Activated T-cell treated with anti-CD3 and anti-CD28 coated beads, Interleukin-2, amount 50 U/mL, for 48 hours (primary cell): Measurements from ENCODE around the gene TSPAN7.

Experiments used
- DNase-seq, 2 experiments: peaks; one replicate each; pipeline ENCODE4 v3.0.0-alpha.2; 2020

TSPAN7 gene

DNA sequence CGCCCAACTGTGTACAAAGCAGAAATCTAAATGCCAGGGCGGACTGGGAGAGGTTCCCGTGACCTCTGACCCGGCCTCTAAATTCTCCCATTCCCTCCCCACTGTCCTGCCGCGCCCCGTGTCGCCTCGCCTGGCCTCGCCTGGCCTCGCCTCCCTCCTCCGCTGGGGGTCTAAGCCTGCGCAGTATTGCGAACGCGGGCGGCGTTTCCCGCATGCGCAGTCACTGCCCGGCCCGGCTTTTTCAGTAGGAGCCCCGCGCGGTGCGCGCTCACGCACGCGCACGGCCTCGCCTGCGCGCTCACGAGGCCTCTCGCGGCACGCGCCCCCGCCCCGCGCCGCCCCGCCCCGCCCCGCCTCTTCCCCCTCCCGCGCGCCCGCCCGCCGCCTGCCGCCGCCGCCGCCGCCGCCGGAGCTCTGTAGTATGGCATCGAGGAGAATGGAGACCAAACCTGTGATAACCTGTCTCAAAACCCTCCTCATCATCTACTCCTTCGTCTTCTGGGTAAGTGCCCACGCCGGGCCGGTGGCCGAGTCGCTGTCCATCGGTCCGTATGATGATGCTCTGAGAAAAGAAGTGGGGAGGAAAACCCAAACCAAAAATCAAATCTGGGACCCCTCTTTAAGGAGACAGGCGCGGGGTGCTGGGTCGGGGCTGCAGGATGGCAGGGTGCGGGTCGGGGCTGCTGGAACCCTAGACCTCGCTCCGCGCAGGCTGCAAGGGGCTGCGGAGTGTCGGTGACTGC lies at the start of gene TSPAN7:
TSS of gene TSPAN7 (plus strand) at position 417 of the 743 bp plus-strand sequence. CDS start at position 422, 5 bp downstream.
- DNase-seq = peak; percentile 81 to 87

GRCh38 chrX:38513112-38513742 lies 48.1 kb upstream of the TSPAN7 start:
- DNase-seq = no peak

- DNase-seq = no peak
These were observed 47.1 kb upstream of the TSPAN7 start for GRCh38 chrX:38514016-38514854.

DNA sequence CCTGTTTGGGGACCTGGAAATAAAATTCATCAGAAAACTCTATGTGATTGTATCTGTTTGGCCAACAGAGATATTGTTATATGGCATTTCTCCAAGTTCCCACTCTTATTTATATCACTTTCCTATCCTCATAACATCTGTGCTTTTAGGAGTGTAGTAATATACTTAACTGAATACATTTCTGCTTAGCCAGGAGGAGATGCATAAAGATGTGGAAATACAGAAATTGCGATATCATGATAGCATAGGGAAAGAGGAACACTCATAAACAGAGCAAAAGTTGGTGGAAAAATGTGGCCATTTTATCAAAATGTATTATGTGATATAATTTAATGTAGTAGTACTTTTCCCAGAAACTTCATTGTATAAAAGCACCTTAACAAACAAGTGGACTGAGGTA lies 46.1 kb upstream of the TSPAN7 start:
- DNase-seq = no peak

DNA sequence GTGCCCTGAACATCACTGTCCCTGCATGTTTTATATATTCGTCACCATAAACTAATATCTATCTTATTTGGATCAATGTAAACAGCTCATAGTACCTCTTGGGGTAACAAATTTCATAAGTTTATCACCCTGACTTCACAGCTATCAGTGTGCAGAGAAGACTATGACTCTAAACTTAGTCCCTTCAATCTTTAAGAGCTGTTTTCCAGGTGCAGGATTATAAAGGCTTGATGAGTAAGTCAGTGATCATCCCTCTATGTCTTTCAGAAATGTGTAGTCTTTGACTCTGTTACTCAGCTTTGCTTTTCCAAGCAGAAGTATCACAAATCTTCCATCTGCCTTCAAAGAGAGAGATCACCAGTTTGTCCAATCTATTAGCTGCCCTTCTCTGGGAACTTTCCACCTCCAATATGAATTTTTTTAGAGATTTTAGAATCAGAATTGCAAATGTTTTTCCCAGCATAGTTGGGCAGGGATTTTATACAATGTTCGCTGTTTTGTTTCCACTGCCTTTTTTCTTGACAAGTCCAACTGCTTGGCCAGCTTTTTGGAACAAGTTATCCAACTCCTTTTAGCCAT lies 45.1 kb upstream of the TSPAN7 start:
- no peak for DNase-seq

DNA sequence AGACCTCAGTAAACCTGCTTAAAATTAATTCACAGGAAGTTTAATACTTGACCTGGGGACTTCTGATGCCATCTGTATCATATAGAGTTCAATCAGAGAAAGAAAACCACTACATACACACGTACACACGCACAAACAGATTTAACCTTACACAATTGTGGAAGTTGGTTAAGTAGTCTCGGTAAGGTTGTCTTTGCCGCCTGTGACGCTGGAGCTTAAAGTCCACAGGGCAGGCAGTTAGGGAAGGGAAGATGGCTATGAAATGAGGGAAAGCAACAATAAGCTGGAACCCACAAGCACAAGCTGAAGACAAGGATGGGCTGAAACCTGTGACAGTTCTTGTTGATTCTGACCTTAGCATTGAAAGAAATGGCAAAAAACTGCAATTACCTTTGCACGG lies 41.7 kb upstream of the TSPAN7 start:
- no peak for DNase-seq

DNA sequence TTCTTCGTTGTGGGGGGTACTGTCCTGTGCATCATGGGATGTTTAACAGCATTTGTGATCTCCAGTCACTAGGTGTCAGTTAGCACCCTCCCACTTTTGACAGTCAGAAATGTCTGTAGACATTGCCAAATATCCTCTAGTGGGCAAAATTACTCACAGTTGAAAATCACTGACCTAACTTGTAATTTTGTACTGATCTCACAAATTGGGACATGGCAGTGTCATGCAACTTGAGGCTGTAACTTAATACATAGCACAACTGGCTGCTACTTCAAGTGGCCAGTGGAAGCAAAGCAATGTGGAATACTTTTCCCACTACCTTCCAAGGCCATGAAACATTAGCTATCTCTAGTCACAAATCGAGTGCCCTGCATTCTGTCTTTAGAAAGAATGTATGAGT lies 23.2 kb upstream of the TSPAN7 start:
- no peak for DNase-seq

GRCh38 chrX:38539748-38540147 lies 21.6 kb upstream of the TSPAN7 start:
- no peak for DNase-seq

DNA sequence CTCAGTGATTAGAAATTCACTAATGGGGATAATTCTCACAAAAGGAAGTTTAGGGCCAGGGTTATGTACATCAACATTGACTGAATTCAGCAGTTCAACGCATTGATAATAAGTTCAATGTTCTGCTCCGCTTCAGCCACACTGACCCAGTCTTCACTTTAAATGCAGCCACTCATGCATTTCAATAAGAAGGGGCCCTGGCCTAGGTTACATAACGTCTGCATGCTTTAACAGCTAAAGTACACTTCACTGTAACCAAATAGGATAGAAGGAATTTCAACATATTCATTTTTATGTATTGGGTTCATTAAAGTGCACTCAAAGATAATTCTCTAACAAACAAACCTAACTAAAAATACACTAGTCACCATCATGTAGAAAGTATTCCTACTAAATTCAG lies 12.8 kb upstream of the TSPAN7 start:
- no peak for DNase-seq

- no peak for DNase-seq
These were observed 8.6 kb upstream of the TSPAN7 start for GRCh38 chrX:38552721-38553120.

GRCh38 chrX:38558686-38559085 lies 2.7 kb upstream of the TSPAN7 start:
- no peak for DNase-seq

- no peak for DNase-seq
These were observed 591 bp upstream of the TSPAN7 start for GRCh38 chrX:38560776-38561125.

DNA sequence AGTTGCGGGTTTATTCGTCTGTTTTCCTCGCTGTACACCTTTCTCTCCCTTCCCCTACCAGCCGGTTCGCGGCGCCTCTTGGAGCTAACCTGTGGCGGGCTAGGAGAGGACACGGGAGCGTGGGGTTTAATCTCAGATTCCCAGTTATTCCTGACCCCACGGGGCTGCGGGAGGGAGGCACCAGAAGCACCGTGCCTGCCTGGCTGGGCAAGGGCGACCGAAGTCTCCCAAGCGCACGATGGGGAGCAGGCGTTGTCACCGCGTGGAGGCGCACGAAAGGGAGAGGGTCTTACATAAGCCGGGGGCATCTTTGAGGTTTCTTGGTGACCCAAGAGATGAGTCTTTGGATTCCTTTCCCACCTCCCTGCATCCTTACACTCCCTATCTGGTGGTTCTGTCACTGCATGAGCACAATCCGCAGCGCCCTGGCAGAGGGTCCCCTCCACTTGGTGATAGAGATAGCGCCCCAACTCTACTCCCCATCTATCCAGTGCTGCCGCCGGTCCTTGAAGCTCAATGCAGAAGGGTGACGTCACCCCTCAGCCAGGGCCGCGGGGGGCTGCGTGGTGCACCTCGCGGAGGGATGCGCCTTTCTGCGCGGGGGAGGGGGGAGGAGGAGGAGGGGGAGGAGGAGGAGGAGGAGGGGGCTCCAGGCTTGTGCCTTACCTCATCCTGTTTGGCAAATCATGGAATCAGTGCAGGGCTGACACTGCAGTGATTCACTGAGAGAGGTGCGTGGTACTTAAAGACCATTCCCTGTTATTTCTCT lies 793 bp downstream of the TSPAN7 start:
- DNase-seq = peak; percentile 24

GRCh38 chrX:38563030-38563429 lies 1.7 kb downstream of the TSPAN7 start:
- no peak for DNase-seq

DNA sequence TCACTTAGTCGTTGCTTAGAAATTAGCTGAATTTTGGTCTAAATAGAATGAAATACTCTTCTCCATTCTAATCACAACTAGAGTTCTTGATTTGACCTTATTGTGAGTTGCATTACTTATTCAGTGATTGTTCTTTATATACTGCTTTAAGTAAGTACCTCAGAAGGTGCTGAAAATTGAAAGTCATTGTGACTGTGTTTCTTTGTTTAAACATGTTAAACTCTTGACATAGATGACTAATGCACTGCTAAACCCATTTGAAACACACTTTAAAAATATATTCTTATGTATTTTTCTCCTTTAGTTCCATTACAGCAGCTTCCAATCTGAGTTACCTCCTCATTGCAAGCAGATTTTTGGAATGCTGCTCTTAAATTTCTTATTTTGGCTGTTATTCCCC lies 9.1 kb downstream of the TSPAN7 start:
- DNase-seq = no peak

DNA sequence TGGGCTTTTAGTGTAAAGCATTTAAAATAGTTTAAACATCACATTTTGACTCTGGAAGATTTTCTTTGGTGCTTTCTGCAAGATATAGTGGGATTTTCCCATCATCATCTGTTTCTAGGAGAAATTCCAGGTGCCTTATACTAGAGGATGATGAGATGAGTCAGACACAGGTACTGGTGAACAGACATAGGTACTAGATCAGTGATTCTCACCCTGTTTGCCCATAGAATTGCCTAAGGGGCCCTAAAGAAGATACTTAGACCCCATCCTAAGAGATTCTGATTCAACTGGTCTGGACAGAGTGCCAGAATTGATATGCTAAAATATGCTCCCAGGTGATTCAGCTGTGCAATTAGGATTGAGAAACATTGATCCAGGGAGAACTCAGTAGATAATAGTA lies 9.7 kb downstream of the TSPAN7 start:
- DNase-seq = no peak

- no peak for DNase-seq
These were observed 13.5 kb downstream of the TSPAN7 start for GRCh38 chrX:38574858-38575257.

DNA sequence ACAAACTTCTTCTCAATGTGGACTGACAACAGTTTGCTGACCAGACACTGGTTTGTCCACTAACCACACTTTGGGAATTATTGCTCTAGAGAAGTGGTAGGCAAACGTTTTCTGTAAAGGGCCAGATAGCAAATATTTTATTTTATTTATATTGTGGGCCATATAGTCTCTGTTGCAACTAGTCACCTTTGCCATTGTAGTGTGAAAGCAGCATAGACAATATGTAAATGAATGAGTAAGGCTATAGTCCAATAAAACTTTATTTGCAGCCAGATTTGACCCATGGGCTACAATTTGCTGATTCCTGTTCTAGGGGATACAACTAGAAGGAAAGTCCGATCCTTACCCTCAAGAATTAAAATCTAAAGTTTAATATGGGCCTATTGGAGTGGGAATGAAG lies 14.5 kb downstream of the TSPAN7 start:
- no peak for DNase-seq

GRCh38 chrX:38577738-38578137 lies 16.4 kb downstream of the TSPAN7 start:
- DNase-seq = no peak

DNA sequence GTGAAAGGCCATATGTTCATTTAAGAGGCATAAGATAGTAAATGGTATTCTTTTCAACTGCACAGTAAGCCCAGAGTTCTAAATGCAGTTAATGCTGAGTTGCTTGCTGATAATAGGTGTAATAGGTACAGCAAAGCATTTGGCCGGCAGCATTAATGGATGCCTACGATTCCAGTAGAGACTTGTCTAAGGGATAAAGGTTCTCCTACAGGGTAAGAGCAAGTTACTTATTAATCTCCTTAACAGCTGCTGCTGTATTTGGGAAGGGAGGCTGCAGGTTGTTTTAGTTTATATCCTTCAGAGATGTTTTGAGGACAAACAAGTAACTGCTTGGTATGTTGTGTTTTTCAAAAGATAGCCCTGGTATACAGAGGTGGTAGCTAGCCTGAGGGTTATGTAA lies 16.8 kb downstream of the TSPAN7 start:
- DNase-seq = no peak

GRCh38 chrX:38583181-38583580 lies 21.8 kb downstream of the TSPAN7 start:
- no peak for DNase-seq

DNA sequence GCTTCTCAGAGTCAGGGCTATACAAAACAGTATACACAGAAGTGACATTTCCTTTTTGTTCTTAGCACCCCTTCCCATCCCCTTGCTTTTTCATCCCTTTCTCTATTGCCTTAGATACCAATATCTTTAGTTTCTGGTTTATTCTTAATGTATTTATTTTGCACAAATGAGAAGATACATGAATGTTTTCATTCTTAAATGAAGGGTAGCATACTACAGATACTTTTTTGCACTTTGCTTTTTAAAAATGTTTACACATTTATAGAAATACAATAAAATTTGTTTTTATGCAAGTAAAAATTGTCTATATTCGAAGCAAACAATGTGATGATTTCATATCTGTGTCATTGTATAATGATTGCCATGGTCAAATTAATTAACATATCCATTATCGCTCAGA lies 33.1 kb downstream of the TSPAN7 start:
- no peak for DNase-seq

- DNase-seq = no peak
These were observed 34.5 kb downstream of the TSPAN7 start for GRCh38 chrX:38595801-38596200.
